GM20000 (cell line): ENCODE data around the gene GARNL3.

Experiments used
- DNase-seq: peaks from one replicate; pipeline ENCODE4 v3.0.0; 2012; ENCODE audit warnings: low spot score
- CTCF ChIP-seq: IDR thresholded peaks from 2 replicates; pipeline ENCODE4 v1.5.1; 2012; ENCODE audit warnings: mild to moderate bottlenecking, control low read depth; ENCODE audit errors: extremely low read depth, missing control alignments

The GARNL3 gene

DNA sequence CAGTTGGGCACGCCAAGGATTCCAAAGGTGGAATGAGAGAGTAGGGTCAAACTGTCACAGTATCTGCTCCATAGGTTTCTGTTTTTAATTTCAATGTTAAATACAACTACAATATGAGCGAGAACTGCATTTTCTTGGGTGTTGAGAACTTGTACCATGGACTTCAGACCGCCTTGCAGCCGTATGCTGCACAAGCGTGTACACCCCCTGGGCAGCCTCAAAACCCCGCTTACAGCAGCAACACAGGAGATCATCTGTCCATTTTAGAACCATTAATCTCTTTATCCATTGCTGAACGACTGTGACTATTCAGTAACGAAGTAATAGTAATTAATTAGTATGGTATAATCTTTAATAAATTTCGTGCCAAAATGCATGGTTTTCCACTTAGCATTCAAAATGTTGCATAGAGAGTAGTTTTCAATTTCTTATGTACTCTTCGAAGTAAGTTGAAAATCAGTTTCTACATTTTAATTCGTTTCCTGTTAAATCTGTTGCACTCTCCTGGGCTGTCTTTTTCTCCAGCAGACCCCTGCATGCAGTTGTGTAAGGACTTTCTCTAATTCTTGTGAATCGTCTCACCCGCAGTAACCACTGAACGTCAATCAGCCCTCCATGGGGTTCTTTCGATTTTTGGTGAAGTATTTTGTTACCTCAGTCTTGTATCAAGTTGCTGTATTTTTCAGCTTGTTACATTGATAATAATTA lies 42.0 kb upstream of the GARNL3 start:
- no peak for TF ChIP-seq CTCF
- no peak for DNase-seq

GRCh38 chr9:127223266-127223665 lies 41.3 kb upstream of the GARNL3 start:
- TF ChIP-seq CTCF, result no peak
- no peak for DNase-seq

GRCh38 chr9:127223810-127224177 lies 40.8 kb upstream of the GARNL3 start:
- no peak for DNase-seq
- TF ChIP-seq CTCF, result no peak

GRCh38 chr9:127224178-127224882 lies 40.2 kb upstream of the GARNL3 start:
- no peak for TF ChIP-seq CTCF
- DNase-seq, result peak; percentile 97

GRCh38 chr9:127224883-127225739 lies 39.5 kb upstream of the GARNL3 start:
- no peak for TF ChIP-seq CTCF
- DNase-seq, result peak; percentile 100

GRCh38 chr9:127225801-127226625 lies 38.6 kb upstream of the GARNL3 start:
- no peak for TF ChIP-seq CTCF
- DNase-seq, result peak; percentile 30
